HG03175 (cell line): ENCODE data around the gene PRR22.
"Not testable (repeated sequence)": the region's sequence is repeated elsewhere in the genome, so short reads cannot be mapped to it uniquely, and the experiment has no call there.

ENCODE experiments used
- ATAC-seq: cut with Tn5 transposase; IDR thresholded peaks from one replicate; pipeline ENCODE4 v1.9.1; 2021; ENCODE audit warnings: mild to moderate bottlenecking, moderate library complexity; ENCODE audit not compliant: unreplicated experiment

PRR22 gene

DNA sequence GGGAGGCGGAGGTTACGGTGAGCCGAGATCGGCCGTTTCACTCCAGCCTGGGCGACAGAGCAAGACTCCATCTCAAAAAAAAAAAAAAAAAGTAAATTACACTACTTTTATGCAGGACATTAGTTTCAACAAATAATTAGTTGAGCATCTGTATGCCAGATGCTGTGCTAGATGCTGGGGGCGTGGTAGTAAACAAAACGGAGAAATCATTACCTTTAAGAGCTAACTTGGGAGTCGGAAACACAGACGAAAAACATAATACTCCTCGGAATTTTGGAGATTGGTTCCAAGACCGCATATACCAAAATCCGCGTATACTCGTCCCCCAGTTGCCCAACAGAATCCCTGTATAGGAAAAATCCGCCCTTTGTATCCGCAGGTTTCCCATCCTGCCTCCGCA is 7.7 kb upstream of the PRR22 start:
- no peak for ATAC-seq

DNA sequence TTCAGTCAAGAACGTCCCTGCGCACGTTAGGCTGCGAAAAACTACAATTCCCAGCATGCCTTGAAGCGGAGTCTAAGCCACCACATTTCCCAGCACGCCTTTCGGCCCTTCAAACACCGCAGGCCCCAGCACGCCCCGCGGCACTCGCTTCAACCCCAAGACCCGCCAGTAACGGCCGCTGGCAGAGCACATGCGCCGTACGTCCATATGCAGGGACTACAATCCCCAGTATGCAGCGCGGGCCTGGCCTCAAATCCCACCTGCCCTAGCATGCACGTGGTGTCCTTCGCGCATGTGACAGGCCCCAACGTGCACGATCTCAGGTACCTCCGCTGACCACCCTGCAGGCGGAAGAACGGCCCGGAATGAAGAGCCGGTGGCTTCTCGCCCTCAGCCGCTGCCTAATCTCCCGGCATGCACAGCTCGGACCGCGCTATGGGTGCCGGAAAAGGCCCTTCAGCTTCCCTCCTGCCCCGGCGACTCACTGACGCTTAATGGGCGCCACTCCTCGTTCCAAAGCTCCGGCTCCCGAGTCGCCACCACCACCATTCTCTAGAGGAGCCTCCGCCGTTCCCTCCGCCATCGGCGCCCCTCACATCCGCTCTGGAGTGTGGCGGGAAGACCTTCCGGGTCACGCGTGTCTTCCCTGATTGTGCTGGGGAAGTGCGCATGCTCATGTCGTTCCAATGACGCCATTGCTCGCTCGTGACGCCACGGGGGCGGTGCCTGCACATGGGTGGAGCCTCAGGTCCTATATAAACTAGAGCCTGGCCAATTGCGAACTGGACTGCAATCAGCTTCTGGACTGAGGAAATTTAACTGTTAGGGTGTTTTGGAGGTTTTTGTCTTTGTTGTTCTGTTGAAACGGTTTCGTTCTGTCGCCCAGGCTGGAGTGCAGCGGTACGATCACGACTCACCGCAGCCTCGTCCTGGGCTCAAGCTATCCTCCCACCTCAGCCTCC is 6.3 kb upstream of the PRR22 start, which contains the start of gene DUS3L:
DUS3L (minus strand) TSS at position 605 of the 962 bp plus-strand sequence; CDS start at position 583, 22 bp downstream.
- ATAC-seq = peak; percentile 93

DNA sequence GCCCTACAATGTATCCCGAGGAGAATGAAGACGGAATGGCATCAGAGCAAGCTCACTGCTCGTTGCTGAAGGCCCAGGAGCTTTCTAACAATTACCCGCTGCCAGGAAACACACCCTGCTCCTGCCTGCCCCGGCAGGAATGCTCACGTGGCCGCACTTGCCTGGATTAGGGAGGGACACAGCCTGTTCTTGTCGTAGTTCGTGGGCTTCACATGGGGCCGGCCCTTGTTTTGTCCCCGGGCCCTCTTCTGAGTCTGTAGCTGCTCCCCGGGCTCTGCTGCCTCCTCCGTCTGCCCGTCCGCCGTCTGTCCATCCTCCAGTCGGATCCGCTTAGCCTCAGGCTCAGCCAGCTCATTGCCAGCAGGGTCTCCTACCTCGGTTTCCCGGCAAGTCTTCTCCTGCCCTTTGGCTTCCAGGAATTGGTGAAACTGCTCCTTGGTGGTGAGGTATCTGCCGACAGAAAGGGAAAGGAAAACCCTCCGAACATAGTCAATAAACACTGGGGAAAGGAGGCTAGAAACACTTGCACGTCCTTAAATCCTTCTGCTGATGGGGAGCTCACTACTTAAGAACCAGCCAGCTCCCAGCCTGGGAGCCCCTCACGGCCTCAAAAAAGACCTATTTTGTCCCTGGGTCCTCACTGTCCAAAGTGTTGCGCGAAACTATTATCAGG is 5.5 kb upstream of the PRR22 start:
- no peak for ATAC-seq

DNA sequence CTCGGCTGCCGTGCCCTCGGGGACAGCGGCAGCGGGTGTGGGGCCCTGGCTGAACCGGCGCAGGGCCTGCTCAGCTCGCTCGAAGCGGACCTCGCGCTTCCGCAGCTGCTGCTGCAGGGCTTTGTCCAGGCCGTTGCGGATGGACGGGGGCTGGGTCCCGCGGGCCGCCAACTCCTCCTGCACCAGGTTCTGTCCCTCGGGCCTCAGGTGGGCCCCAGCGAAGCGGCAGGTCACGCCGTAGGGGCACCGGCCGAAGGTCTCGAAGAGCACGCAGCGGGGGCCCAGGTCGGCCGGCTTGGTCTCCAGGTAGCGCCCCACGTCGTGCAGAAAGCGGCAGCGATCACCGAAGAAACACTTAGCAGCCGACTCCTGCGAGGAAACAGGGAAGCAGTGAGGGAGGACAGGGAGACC is 4.8 kb upstream of the PRR22 start:
- ATAC-seq = no peak

DNA sequence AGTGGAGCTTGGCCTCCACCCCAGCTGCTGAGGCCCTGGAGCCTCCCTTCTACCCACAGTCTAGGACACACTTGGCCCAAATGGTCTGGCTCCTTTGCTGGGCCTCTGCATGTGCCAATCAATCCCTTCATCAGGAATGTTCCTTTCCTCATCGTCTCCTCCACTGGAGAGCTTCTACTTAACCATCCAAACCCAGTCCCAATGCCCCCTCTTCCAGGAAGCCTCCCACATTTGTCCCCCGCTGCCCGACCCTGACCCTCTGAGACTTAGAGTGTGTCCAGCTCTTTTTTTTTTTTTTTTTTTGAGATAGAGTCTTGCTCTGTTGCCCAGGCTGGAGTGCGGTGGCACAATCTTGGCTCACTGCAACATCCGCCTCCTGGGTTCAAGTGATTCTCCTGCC is 3.9 kb upstream of the PRR22 start:
- ATAC-seq = no peak

GRCh38 chr19:5787409-5788182 is 3.0 kb upstream of the PRR22 start:
- no peak for ATAC-seq

DNA sequence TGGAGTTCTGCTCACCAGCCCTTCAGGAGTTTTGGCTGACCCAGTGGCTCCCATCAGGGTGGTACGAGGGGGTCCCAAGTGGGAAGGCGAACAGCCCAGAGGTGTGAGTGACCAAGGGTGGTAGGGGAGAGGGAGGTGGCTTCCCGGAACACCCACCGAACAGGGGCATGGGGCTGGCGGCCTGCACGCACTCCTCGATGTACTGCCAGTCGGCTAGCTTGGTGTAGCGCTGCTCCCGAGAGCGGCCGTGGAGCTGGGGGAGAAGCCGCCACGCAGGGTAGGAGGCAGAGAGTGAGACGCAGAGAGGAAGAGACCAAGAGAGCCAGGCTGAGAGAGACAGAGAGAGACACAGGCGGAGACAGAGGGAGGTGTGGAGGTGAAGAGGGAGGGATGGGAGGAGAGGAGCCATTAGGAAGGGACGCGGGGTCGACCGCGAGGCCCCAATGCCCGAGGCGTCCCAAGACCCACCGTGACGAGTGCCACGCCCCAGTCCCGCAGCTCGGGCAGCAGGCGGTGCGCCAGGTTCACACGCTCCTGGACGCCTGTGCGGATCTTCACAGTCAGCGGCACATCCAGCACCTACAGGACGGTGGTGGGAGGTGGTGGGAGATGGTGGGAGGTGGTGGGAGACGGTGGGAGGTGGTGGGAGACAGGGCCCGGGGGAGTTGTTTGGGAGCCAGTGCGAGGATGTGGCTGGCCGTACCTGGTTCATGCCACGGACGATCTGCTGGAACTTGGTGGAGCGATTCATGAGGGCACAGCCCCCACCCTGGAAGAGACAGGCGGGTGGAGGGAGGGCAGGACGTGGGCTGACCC is 2.3 kb upstream of the PRR22 start:
- ATAC-seq = no peak

DNA sequence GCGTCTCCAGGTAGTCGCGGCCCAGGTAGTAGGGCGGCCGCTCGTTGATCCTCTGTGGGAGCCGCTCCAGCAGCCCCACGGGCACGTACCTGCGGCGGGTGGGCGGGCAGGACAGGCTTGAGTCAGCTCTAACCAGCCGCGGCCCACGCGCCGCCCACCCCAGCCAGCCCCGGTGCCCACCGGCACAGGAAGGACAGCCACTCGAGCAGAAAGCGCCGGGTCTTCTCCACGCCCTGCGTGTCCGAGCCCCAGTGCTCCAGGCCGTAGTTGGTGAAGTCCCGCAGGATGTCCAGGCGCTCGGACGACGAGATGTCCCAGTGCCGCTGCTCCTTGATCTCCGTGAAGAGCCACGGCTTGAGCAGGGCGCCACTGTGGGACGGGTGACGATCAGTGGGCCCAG is 877 bp upstream of the PRR22 start:
- ATAC-seq = no peak

DNA sequence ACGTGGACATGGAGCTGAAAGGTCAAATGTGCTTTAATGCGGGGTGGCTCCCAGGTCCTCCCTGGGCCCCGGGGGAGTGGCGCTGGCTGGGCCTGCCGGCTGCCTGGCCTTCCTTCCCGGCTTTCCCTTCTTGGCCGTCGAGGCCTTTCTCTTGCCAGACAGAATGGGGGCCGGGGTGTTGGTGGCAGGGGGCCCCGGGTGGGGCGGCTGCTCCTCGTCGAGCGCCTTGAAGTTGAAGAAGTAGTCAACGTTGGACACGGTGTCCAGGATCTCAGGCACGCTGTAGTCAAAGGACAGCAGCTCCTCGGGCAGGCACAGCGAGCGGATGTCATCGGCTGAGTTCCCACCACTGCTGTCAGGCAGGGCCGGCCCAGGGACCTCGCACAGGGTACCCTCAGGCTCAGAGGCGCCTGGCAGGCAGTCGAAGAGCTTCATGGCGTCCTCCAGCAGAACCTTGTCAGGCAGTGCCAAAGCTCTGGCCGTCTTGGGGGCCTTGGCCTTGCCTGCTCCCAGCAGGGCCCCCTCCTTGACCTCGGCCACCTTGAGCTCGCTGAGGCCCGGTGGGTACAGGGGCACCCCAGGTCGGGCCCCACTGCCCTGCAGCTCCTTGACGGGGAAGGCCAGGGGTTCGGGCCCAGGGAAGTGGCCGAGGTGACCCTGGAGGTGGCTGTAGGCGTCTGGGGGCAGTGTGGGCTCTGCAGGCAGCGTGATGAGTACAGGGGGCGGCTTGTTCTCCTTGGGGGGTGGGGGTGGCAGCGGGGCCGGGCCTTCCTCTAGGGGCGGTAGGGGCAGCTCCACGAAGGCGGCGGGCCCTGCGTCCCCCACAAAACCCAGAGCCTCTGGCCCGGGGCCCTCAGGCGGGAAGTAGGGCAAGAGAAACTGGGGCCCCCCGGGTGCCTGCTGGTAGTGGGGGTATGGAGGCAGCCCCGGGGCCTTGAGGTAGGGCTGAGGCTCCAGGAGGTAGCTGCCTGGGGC is 1.3 kb downstream of the PRR22 start:
- no peak for ATAC-seq

DNA sequence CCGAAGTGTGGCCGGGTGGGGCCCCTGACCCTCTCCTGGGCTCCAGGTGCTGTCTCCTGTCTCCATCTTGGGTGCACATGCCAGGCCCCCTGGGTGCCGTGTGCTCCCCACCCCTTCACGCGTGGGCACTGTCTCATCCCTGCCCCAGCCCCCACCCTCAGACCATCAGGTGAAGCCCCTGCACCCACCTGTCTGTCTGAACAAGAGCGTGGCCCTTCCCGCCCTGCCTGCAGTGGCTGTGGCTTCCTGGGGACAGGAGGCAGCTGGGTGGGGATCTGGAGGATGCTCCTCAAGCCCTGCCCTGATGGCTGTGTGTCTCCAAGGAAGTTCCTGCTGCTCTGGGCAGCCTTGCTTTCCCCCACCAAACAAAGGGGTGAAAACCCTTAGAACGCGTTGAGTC is 2.2 kb downstream of the PRR22 start:
- ATAC-seq = no peak

GRCh38 chr19:5780916-5781315 is 3.6 kb downstream of the PRR22 start:
- ATAC-seq = not testable (repeated sequence)

- no peak for ATAC-seq
Observed at GRCh38 chr19:5778402-5778801, 6.1 kb downstream of the PRR22 start.

GRCh38 chr19:5775668-5776309 is 8.8 kb downstream of the PRR22 start:
- ATAC-seq = no peak

DNA sequence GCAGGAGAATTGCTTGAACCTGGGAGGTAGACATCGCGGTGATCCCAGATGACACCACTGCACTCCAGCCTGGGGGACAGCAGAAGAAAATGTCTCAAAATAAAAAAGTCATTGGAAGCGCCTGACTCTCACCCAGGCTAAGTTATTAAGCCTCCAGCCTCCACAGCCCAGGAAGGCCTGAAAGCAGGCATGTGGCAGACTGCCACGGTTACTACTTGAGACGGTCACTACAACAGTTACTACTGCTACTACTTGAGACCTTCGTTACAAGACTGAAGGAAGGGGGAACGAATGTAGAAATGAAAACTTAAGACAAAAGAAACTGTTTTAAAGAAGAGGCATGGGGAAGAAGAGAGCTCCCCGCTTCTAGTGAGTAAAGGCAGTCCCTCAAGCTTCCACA is 9.6 kb downstream of the PRR22 start:
- ATAC-seq = no peak

DNA sequence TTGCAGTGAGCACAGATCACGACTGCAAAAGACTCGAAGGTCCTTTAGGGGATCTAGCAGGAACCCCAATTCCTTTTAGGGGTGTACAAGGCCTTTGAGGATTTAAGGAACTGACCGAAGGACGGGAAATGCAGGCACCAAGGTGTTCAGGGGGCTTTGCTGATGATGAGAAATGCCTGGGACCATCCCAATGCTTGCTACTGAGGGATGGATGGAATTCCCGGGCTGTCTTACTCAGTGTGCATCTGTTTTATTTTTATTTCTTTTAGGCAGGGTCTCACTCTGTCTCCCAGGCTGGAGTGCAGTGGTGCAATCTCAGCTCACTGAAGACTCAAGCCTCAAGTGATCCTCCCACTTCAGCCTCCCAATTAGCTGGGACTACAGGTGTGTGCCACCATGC is 11.3 kb downstream of the PRR22 start:
- no peak for ATAC-seq

GRCh38 chr19:5772416-5772815 is 12.1 kb downstream of the PRR22 start:
- ATAC-seq = no peak

DNA sequence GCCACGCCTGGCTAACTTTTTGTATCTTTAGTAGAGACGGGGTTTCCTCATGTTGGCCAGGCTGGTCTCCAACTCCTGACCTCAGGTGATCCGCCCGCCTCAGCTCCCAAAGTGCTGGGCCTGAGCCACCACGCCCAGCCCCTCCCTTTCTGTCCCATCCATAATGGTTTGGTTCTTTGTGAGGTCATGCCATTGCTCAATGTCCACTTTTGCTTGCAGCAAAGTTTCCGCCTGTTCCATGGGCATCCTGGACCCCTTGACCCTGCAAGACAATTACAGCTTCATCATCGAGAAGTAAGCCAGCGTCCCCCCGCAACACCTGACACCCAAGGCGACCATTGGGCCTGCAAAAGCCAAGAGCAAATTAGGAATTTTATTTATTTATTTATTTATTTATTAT is 16.6 kb downstream of the PRR22 start:
- no peak for ATAC-seq

DNA sequence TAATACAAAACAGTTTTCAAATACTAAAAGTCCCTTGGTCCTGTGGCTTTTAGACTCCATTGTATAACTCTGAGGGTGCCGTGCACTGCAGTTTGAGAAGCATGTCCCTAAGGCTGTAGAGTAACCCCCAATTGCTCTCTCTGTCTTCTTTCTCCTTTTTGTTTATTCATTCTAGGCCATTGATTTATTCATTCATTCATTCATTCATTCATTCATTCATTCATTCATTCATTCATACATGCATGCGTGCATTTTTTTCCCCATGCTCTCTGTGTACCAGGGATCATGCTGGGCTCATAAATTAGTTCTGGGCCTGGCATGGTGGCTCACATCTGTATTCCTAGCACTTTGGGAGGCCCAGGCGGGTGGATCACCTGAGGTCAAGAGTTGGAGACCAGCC is 19.3 kb downstream of the PRR22 start:
- ATAC-seq = no peak
